GM13976 (cell line): ENCODE data around the gene KDM3A.

ENCODE experiments used
- DNase-seq: peaks from one replicate; pipeline ENCODE4 v3.0.0; 2012; ENCODE audit warnings: low spot score
- CTCF ChIP-seq: IDR thresholded peaks from 2 replicates; pipeline ENCODE4 v1.5.1; 2012; ENCODE audit warnings: borderline replicate concordance, mild to moderate bottlenecking; ENCODE audit not compliant: insufficient read depth; ENCODE audit errors: extremely low read depth, missing control alignments, control extremely low read depth
- in situ Hi-C: fragments of 300-500 bp; cut with MboI; formaldehyde crosslinking; loops from one replicate; pipeline ENCODE4 v1.12.0; 2022; ENCODE audit warnings: low sequenced_read_pairs, mixed read lengths, inconsistent platforms; ENCODE audit not compliant: unreplicated experiment

KDM3A gene

DNA sequence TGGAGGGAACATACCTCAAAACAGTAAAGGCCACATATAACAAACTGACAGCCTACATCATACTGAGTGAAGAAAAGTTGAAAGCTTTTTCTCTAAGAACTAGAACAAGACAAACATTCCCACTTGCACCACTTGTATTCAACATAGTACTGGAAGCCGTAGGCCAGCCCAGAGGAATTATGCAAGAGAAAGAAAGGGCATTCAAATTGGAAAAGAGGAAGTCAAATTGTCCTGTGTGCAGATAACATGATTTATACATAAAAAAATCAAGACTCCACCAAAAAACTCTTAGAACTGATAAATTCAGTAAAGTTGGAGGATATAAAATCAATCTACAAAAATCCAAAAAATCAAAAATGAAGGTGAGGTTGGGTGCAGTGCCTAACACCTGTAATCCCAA, 8.0 kb upstream of the KDM3A start:
- in situ Hi-C loops: no loop called here
- no peak for DNase-seq
- TF ChIP-seq CTCF: no peak

DNA sequence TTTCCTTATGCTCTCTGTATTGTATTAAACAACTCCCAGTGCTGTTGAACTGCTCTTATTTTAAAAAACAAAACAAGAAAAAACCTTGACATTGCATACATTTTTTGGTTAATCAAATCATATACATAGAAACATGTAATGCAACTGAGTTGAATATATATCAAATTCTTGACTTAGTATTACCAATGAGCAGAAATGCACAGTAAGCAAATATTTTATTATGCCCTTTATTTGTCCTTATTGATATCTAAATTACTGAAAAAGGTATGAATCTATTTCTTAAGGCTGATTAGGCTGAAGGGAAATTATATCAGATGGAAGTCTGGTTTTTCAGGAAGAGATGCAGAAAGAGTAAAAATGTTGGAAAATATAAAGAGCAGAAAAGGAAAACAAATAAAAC, 6.9 kb upstream of the KDM3A start:
- no peak for TF ChIP-seq CTCF
- DNase-seq: no peak
- in situ Hi-C loops: no loop called here

GRCh38 chr2:86435531-86435930, 5.6 kb upstream of the KDM3A start:
- DNase-seq: no peak
- no peak for TF ChIP-seq CTCF
- in situ Hi-C loops: no loop called here

DNA sequence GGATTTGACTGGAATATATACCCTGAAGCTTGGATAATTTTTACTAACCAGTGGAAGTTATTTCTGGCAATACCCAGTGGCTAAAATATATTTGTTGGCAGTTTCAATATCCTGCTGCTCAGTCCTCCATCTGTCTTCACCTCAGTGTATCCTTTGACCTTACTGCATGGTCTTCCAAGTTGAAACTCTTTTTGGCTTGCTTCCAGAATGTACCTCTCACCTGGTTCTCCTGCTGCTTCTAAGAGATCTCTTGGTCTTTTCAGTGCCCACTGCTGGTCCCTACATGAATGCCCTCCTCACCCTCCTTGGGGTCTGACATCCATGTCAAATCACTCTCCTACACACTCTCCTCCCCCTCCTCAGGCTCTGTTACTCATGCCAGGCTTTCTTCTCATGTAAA, 4.8 kb upstream of the KDM3A start:
- in situ Hi-C loops: no loop called here
- DNase-seq: no peak
- TF ChIP-seq CTCF: no peak

DNA sequence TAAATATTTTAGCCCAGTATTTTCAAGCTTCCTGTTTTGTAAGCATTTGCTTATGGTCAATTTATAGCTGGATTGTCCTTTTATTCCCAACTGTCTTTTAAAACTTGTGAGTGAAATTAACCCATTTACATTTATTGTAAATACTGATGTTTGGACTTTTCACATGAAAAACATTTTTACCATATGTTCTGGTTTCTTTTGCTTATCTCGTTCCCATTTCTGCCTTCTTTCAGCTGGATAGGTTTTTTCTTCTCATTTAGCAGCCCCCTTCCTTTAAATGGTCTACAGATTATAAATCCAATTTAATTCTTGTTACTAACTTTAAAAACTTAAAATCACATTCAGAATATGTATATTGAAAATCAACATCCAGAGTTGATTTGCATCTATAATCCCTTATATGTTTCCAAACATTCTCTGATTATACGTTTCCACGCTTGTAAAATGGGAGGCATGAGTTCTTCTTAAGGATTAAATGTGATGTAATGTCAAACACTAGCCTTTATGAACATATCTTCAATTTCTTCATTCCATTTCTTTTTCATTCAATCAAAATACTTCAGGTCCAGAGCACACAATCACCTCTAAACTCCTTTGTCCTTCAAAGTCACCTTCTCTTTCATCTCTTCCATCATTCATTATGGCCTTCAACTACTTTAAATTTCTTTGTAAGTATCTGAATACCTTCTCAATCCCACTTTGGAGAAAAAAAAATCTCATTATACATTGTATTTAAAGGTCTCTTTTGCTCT, 1.1 kb upstream of the KDM3A start:
- in situ Hi-C loops: no loop called here
- TF ChIP-seq CTCF: no peak
- DNase-seq: no peak

GRCh38 chr2:86441392-86441881, 266 bp downstream of the KDM3A start:
- no peak for TF ChIP-seq CTCF
- in situ Hi-C loops: no loop called here
- no peak for DNase-seq
